Fibroblast of skin of abdomen (primary cell): ENCODE results near the gene HOXB4.

Experiments used
- DNase-seq: peaks from one replicate; pipeline ENCODE4 v3.0.0-alpha.2; 2013

HOXB4 gene

DNA sequence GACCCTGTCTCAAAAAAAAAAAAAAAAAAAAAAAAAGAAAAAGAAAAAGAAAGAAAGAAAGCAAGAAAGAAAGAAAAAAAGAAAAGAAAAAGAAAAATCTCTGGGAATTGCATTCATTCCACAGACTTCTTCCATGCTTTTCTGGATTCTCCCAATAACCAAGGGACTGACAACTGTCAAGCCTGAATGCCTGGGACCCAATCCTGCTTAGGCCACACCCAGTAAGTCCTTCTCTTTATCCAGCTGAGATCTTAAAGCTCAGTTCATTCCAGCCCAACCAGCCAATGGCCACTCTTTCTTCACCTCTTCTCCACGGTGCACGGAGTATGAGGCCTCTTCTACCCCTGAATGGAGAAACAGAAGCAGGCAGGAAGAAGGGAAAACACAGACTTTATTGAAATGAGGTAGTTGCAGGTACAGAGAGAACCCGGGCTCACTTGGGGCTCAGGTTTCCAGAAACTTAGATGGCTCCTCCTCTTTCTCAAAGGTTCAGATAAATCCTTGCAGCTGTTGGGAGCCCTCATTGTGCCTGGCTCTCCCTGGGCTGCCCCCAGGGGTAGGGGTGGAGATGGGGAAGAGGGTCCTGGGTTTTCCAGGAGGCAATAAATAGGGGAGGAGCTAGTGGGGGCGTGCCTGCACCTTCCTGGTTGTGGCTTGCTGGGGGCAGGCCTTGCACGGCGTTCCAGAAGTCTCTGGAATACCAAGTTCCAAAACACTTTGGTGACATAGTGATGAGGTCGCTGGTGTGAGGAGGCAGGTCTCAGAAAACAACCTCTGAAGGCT is 49.8 kb downstream of the HOXB4 start:
- no peak for DNase-seq

DNA sequence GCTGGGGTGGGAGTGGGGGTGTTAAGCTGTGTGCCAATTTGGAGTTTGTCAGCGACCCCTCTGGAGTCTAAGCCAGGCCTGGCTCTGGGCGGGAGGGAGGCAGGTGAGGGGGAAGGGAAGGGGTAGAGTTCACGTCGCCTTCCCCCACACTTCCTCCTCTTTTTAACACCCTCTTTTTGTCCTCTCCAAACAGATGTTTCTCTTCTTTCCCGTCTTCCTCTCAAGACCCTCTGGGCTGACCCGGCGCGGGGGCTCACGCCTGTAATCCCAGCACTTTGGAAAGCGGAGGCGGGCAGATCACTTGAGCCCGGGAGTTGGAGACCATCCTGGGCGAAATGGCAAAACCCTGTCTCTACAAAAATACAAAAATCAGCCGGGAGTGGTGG is 50.6 kb downstream of the HOXB4 start:
- DNase-seq = no peak

DNA sequence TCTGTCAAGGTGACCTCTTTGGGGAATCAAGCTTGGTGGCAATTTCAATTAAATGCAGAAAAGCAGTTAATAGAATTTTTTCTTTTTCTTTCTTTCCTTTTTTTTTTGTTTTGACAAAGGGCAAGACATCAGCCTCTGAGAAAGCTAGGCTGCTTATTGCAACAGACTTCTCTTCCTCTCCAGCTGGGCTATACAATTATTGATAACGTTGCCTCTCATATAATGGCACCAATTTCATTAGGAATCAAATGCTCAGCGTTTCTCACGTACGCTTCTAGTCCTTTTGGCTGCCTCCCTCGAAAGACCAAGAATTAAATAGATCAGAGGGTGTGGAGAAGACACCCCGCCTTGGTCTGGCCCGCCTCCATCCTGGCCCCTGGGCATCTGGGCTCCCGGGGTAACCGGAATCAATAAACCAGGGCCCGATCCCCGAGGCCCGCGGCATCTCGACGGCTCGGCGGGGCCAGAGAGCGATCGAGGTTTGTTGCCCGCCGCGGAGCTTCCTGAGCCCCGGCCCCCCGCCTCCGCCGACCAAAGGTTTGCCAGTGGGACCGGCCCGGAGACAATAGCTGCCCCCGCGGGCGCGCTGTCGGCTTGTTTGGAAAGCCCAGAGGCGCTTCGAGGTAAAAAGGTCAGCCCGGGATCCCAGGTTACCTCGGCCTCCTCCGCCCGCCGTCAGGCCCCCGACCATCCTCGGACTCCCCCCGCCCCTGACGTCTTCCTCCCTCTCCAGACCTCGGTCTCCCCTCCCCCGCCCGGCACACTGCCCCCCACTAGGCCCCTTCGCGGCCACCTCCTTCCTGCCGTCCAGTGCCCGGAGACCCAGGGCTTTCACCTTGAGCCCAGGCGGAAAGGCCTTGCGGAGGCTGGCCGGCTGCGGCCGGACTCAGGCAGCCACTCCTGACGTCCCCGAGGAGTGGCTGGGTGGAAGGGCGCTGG is 51.3 kb downstream of the HOXB4 start:
- no peak for DNase-seq
